Measurements from ENCODE around the gene LRBA. TPM values are rescaled to one million over a fixed set of nuclear protein-coding genes. Genes with fewer than 3 reads are reported as not detected.

The LRBA gene
- total RNA-seq, 4 donors from 2014 or later: 8.5 to 18.0 (median 11.9) TPM

DNA sequence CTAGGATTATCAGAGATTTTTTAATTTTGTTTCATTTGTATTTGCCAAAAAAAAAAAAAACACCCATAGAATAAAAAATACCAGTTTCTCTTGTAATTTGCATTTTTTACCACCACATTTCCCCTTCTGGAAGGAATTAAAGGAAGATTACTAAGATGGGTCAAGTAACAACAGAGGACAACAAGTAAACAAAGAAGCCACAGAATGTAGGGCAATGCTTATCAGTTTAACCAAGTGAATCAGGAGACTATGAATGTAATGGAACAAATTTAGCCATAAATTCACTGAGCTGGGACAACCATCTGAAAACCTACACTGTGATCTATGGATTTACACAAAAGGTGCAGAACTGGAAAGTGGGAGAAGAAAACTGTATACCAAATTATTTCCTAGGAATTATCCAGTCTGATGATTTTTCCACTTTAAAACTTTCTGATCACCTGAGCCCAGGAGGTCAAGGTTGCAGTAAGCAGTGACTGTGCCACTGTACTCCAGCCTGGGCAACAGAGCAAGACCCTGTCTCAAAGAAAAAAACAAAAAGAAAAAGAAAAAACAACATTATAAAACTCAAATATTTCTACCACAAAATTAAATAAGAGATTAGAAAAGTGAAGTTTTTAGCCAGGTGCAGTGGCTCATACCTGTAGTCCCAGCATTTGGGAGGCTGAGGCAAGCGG lies 32.4 kb downstream of the LRBA start:
- H3K4me1 ChIP-seq: peaks cover 0 to 2% of the 10 kb centered on the region in 2 donors
- no peak for DNase-seq
- H3K9me3 ChIP-seq: no peaks in the 10 kb centered on the region
- H3K27me3 ChIP-seq: no peaks in the 10 kb centered on the region
- in situ Hi-C loops (cut with MboI; ENCODE audit: low sequenced_read_pairs in 4 of 4): no loop called here
- ATAC-seq: no peak
- no peak overlapping the region for H3K4me3 ChIP-seq
- TF ChIP-seq POLR2A (IDR thresholded peaks at IDR 0.05): no peak
- TF ChIP-seq, protein P1, sequence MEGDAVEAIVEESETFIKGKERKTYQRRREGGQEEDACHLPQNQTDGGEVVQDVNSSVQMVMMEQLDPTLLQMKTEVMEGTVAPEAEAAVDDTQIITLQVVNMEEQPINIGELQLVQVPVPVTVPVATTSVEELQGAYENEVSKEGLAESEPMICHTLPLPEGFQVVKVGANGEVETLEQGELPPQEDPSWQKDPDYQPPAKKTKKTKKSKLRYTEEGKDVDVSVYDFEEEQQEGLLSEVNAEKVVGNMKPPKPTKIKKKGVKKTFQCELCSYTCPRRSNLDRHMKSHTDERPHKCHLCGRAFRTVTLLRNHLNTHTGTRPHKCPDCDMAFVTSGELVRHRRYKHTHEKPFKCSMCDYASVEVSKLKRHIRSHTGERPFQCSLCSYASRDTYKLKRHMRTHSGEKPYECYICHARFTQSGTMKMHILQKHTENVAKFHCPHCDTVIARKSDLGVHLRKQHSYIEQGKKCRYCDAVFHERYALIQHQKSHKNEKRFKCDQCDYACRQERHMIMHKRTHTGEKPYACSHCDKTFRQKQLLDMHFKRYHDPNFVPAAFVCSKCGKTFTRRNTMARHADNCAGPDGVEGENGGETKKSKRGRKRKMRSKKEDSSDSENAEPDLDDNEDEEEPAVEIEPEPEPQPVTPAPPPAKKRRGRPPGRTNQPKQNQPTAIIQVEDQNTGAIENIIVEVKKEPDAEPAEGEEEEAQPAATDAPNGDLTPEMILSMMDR (IDR thresholded peaks at IDR 0.05 in 4 of 5, conservative IDR thresholded peaks at IDR 0.05 in 1 of 5): no peak
- intact Hi-C loops (cut with DNase I; ENCODE audit: low total_unique reads): no loop called here
- no peak overlapping the region for H3K27ac ChIP-seq
- H3K36me3 ChIP-seq: no peaks in the 10 kb centered on the region

GRCh38 chr4:150978738-150979575 lies 36.1 kb downstream of the LRBA start:
- intact Hi-C loops (cut with DNase I; ENCODE audit: low total_unique reads): no loop called here

GRCh38 chr4:150976478-150977118 lies 38.5 kb downstream of the LRBA start:
- TF ChIP-seq POLR2A (IDR thresholded peaks at IDR 0.05): no peak
- TF ChIP-seq, protein P1 (IDR thresholded peaks at IDR 0.05 in 4 of 5, conservative IDR thresholded peaks at IDR 0.05 in 1 of 5): no peak

More at GRCh38 chr4:150978738-150979575, 36.1 kb downstream of the LRBA start:
- peaks cover 0 to 2% of the 10 kb centered on the region in 2 donors for H3K4me1 ChIP-seq
- H3K36me3 ChIP-seq: no peaks in the 10 kb centered on the region
- H3K27me3 ChIP-seq: no peaks in the 10 kb centered on the region
- in situ Hi-C loops (cut with MboI; ENCODE audit: low sequenced_read_pairs in 4 of 4): no loop called here
- TF ChIP-seq, protein P1 (IDR thresholded peaks at IDR 0.05 in 4 of 5, conservative IDR thresholded peaks at IDR 0.05 in 1 of 5): no peak
- TF ChIP-seq POLR2A (IDR thresholded peaks at IDR 0.05): no peak
- H3K4me3 ChIP-seq: no peak overlapping the region
- no peaks in the 10 kb centered on the region for H3K9me3 ChIP-seq
- DNase-seq (no peak), ATAC-seq (no peak)
- no peak overlapping the region for H3K27ac ChIP-seq

GRCh38 chr4:150974750-150975149 lies 40.3 kb downstream of the LRBA start:
- ATAC-seq: no peak
- intact Hi-C loops (cut with DNase I; ENCODE audit: low total_unique reads) (no loop called here), in situ Hi-C loops (cut with MboI; ENCODE audit: low sequenced_read_pairs in 4 of 4) (no loop called here)
- Histone ChIP-seq H3K4me1 (peaks cover 14 to 18% of the 10 kb centered on the region in 2 donors), H3K27me3 (no peaks in the 10 kb centered on the region), H3K4me3 (no peak overlapping the region), H3K9me3 (no peaks in the 10 kb centered on the region), H3K27ac (no peak overlapping the region), H3K36me3 (no peaks in the 10 kb centered on the region)
- DNase-seq: no peak
- TF ChIP-seq, protein P1 (IDR thresholded peaks at IDR 0.05 in 4 of 5, conservative IDR thresholded peaks at IDR 0.05 in 1 of 5): no peak
- no peak for TF ChIP-seq POLR2A (IDR thresholded peaks at IDR 0.05)

More at GRCh38 chr4:150976478-150977118, 38.5 kb downstream of the LRBA start:
- Histone ChIP-seq H3K27me3 (no peaks in the 10 kb centered on the region), H3K4me3 (no peak overlapping the region), H3K4me1 (peaks cover 13 to 14% of the 10 kb centered on the region in 2 donors), H3K9me3 (no peaks in the 10 kb centered on the region), H3K36me3 (no peaks in the 10 kb centered on the region), H3K27ac (no peak overlapping the region)
- intact Hi-C loops (cut with DNase I; ENCODE audit: low total_unique reads): no loop called here
- ATAC-seq (no peak), DNase-seq (no peak)
- in situ Hi-C loops (cut with MboI; ENCODE audit: low sequenced_read_pairs in 4 of 4): no loop called here

All from gastrocnemius medialis (tissue), 4 donors.